Measurements from ENCODE around the gene LRP2BP. TPM values are rescaled to one million over a fixed set of nuclear protein-coding genes. Genes with fewer than 3 reads are reported as not detected.

The LRP2BP gene
- total RNA-seq, 2 experiments from 2014 or later, result 0.71 to 0.78 TPM

DNA sequence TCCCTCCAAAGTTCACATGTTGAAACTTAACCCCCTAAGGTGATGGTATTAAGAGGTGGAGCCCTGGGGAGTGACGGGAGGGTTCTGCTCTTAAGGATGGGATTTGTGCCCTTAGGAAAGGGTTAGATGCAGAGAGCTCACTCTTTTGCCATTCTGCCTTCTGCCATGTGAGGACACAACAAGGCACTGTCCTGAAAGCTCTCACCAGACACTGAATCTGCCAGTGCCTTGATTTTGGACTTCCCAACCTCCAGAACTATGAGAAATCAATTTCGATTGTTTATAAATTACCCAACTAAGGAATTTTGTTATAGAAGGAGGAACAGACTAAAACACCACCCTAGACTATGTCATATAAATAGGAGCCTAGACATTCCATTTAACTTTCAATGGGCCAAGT is 11.7 kb downstream of the LRP2BP start:
- DNase-seq, result no peak
- H3K27ac Mint-ChIP-seq, result no peak overlapping the region
- POLR2A ChIA-PET, result no interaction called here
- no peak for ATAC-seq (ENCODE audit: low read depth)
- no peaks in the 10 kb centered on the region for H3K27me3 Mint-ChIP-seq
- no peak overlapping the region for H3K4me3 Mint-ChIP-seq
- H3K9me3 Mint-ChIP-seq, result peaks cover 3% of the 10 kb centered on the region
- peaks cover 10% of the 10 kb centered on the region for H3K36me3 Mint-ChIP-seq
- H3K4me1 Mint-ChIP-seq, result peaks cover 15% of the 10 kb centered on the region

DNA sequence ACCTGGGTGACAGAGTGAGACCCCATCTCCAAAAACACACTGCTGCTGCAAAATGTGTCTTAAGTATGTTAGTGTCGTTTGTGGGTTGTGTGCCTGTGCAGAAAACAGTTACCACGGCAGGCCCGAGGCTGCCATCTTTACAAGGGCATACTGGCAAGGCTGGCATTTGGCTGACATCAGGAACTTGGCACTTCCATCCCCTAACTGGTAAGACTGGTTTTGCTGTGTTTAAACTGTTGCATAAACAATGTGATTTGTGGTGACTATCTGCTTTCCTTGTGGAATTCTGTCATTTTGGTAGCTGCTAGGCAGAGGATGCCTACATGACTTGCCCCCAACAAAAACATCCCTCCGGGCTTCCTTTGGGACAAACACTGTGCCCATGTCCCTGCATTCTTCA is 12.3 kb downstream of the LRP2BP start:
- H3K27ac Mint-ChIP-seq, result no peak overlapping the region
- POLR2A ChIA-PET, result no interaction called here
- no peak for DNase-seq
- peaks cover 10% of the 10 kb centered on the region for H3K36me3 Mint-ChIP-seq
- no peak overlapping the region for H3K4me3 Mint-ChIP-seq
- peaks cover 15% of the 10 kb centered on the region for H3K4me1 Mint-ChIP-seq
- H3K27me3 Mint-ChIP-seq, result no peaks in the 10 kb centered on the region
- peaks cover 3% of the 10 kb centered on the region for H3K9me3 Mint-ChIP-seq
- no peak for ATAC-seq (ENCODE audit: low read depth)

DNA sequence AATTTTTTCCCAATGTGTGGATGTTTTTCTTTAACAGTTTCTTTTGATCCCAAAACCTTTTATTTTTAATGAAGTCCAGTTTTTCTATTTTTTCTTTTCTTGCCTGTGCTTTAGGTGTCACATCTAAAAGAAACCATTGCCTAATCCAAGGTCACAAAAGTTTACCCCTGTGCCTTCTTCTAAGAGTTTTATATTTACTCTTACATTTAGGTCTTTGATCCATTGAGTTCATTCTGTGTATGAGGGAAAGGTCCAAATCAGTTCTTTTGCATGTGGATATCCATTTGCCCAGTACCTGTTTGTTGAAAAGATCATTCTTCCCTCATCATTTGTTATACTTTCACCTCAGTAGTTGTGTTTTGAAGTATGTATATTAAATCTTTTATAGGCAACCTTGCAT is 13.0 kb downstream of the LRP2BP start:
- peaks cover 10% of the 10 kb centered on the region for H3K36me3 Mint-ChIP-seq
- no peaks in the 10 kb centered on the region for H3K27me3 Mint-ChIP-seq
- ATAC-seq (ENCODE audit: low read depth) (no peak), DNase-seq (no peak)
- H3K27ac Mint-ChIP-seq, result no peak overlapping the region
- peaks cover 3% of the 10 kb centered on the region for H3K9me3 Mint-ChIP-seq
- no peak overlapping the region for H3K4me3 Mint-ChIP-seq
- POLR2A ChIA-PET, result no interaction called here
- H3K4me1 Mint-ChIP-seq, result peaks cover 15% of the 10 kb centered on the region

DNA sequence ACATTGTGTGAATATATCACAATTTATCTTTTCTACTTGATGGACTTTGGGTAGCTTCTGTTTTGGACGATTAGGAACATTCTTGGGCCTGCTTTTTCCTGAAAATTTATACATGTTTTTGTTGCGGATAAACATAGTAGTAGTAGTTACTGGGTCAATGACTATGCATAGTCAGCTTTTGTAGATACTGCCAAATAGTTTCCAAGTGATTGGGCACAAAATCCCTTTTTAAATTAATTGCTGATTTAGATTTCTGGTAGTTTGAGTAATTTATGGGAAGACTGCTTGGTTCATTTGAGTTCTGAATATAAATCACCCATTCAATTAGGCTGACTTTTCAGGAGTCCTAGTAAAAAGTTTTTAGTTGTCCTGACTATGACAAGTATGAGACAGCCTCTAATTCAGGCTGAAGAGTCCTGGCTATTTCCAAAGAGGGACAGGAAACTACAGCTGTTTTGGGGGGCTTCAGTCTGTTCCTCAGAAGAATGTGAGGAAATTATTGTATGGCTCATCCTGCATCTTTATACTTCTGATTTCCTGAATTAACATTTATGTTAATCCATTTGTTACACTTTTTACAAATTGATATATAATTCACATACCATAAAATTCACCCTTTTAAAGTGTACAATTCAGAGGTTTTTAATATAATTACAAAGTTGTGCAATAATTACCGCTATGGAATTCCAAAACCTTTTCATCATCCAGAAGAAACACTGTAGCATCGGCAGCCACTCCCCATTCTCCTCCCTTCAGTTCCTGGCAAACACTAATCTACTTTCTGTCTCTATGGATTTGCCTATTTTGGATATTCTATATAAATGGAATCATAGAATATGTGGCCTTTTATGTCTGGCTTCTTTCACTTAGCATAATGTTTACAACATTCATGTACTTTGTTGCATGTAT is 14.2 kb downstream of the LRP2BP start:
- Mint-ChIP-seq H3K36me3 (peaks cover 10% of the 10 kb centered on the region), H3K27ac (no peak overlapping the region), H3K27me3 (no peaks in the 10 kb centered on the region), H3K4me3 (no peak overlapping the region), H3K9me3 (peaks cover 3% of the 10 kb centered on the region), H3K4me1 (peaks cover 15% of the 10 kb centered on the region)
- POLR2A ChIA-PET, result no interaction called here
- ATAC-seq (ENCODE audit: low read depth) (no peak), DNase-seq (no peak)

DNA sequence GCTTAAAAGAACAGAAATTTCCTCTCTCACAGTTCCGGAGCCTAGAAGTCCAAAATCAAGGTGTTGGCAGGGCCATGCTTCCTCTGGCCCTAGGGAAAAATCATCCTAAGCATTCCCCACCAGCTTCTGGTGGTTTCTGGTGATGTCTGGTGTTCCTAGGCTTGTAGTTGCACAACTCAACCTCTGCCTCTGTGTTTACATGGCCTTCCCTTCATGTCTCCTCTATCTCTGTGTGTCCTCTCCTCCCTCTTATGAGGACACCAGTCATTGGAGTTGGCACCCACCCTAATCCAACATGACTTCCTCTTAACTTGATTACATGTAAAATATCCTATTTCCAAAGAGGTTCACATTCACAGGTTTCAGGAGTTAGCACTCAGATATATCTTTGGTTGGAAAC is 15.4 kb downstream of the LRP2BP start:
- Mint-ChIP-seq H3K27me3 (no peaks in the 10 kb centered on the region), H3K9me3 (peaks cover 3% of the 10 kb centered on the region), H3K4me3 (no peak overlapping the region), H3K36me3 (peaks cover 11% of the 10 kb centered on the region), H3K4me1 (peaks cover 10% of the 10 kb centered on the region), H3K27ac (no peak overlapping the region)
- DNase-seq (no peak), ATAC-seq (ENCODE audit: low read depth) (no peak)
- POLR2A ChIA-PET, result no interaction called here

DNA sequence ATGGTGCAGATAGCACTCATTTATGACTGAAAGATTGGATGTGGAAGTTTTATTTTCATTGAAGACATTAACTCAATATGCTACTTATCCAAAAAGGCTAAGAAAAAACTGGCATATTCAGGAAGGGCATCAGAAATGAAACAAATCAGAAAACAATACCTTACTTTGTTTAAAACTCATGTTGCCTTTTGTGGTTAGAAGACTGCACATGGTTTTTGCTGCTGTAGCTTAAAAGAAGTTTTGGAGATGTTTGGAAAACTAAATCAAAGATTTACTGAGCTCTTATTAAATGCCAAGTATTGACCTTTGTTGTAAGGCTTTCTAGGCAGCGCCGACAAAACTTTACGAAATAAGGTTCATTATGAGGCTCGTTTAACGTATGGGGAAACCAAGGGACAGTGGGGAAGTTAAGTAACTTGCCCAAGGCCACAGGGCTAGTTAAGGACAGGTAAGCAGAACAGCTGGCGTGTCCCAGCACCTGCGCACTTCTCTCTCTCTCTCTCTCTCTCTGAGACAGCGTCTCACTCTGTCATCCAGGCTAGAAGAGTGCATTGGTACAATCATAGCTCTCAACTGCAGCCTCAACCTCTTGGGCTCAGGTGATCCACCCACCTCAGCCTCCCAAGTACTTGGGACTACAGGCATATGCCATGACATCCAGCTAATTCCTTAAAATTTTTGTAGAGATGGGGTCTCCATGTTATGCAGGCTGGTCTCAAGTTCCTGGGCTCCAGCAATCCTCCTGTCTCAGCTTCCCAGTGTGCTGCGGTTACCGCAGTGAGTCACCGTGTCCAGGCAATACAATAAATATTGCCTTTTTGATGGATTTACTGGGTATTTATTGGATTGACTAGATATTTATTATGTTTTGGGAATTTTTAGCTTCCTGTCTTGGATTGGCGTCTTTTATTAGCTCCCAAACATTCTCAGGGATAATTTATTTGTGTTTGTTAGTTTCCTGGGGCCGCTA is 16.1 kb downstream of the LRP2BP start:
- H3K4me3 Mint-ChIP-seq, result no peak overlapping the region
- DNase-seq (no peak), ATAC-seq (ENCODE audit: low read depth) (no peak)
- H3K27ac Mint-ChIP-seq, result no peak overlapping the region
- peaks cover 3% of the 10 kb centered on the region for H3K9me3 Mint-ChIP-seq
- peaks cover 3% of the 10 kb centered on the region for H3K4me1 Mint-ChIP-seq
- H3K27me3 Mint-ChIP-seq, result no peaks in the 10 kb centered on the region
- H3K36me3 Mint-ChIP-seq, result peaks cover 11% of the 10 kb centered on the region
- POLR2A ChIA-PET, result no interaction called here

DNA sequence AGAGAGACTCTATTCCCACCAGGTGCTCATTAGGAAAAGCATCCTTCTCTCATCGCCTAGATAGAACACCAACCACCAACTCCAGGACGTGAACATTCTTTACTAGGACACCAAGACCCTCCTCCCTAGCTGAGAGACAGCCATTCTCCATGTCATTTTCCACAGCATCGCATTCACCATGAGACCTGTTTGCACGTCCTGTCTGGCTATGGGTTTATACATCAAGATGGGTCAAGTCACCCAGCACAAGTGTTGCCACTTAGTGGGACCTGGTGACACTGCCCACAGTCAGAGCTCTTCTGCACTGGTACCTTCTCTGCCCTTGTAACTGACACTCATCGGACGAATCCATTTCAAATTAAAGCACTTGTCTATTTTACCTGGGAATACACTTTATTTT is 17.5 kb downstream of the LRP2BP start:
- DNase-seq (no peak), ATAC-seq (ENCODE audit: low read depth) (no peak)
- Mint-ChIP-seq H3K9me3 (peaks cover 3% of the 10 kb centered on the region), H3K4me1 (no peaks in the 10 kb centered on the region), H3K4me3 (no peak overlapping the region), H3K27me3 (no peaks in the 10 kb centered on the region), H3K27ac (no peak overlapping the region), H3K36me3 (peaks cover 3% of the 10 kb centered on the region)
- POLR2A ChIA-PET, result no interaction called here

DNA sequence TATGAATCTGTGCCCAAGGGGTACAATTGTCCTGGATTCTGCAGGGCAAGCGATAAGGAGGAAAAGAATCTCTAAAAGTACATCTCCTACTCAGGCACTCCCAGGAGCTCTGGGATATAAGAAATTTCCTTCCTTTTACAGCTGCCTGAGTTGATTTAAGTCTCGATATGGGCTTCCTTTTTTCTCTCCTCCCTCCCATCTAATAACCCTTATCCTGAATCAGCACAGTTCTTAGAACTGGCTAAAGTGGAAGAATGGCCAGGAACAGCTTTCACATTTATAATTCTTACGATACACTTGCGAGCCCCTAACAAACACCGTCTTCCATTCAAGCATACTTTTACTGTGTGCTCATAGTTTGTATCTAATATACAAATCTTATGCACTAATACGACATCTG is 21.2 kb downstream of the LRP2BP start:
- POLR2A ChIA-PET, result no interaction called here

DNA sequence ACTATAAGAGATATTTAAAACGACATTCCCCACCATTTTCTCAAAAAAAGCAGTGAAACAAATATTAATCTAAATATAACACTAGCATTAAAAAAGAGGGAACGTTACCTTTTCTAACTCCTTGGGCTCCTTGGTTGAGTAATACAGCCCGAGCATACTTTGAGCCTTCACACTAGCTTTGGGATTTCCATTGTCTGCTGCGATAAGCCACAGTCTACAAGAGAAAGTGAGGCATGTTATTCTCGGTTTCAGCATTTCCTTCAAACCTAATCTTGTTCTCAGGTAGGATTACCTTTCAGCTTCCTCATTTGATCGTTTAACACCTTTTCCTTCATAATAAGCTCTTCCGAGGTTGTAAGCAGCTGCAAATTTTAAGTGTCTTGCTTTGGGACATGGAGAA is 21.7 kb downstream of the LRP2BP start:
- no peak overlapping the region for H3K27ac Mint-ChIP-seq

More for the DNA sequence above, 21.2 kb downstream of the LRP2BP start:
- H3K9me3 Mint-ChIP-seq, result no peaks in the 10 kb centered on the region
- H3K27me3 Mint-ChIP-seq, result no peaks in the 10 kb centered on the region
- no peak overlapping the region for H3K4me3 Mint-ChIP-seq
- H3K36me3 Mint-ChIP-seq, result peaks cover 3% of the 10 kb centered on the region
- no peaks in the 10 kb centered on the region for H3K4me1 Mint-ChIP-seq
- ATAC-seq (ENCODE audit: low read depth) (no peak), DNase-seq (no peak)
- H3K27ac Mint-ChIP-seq, result no peak overlapping the region

DNA sequence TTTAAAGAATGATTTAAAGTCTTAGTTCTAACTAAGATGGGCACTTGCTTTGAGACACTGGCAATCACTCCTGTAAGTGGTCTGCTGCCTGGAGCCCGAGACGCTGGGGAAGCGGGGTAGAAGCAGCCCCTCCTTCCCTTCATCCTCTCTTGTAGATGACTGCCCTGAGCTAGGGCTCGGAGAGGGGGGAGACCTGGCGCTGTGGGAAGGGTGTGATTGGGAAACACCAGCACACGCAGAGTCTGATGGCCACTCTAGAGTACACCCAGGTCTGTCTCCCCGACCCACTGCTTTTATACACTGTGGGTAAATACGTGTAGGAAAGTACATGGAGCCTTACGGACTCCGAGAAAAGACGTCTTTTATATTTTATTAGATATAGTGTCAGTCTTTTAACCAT is 24.0 kb downstream of the LRP2BP start:
- no peak for ATAC-seq (ENCODE audit: low read depth)
- Mint-ChIP-seq H3K4me3 (no peak overlapping the region), H3K27me3 (no peaks in the 10 kb centered on the region), H3K36me3 (peaks cover 3% of the 10 kb centered on the region), H3K4me1 (no peaks in the 10 kb centered on the region), H3K9me3 (no peaks in the 10 kb centered on the region), H3K27ac (no peak overlapping the region)
- POLR2A ChIA-PET, result no interaction called here
- DNase-seq, result no peak

More for the DNA sequence above, 21.7 kb downstream of the LRP2BP start:
- ATAC-seq (ENCODE audit: low read depth) (no peak), DNase-seq (no peak)
- H3K9me3 Mint-ChIP-seq, result no peaks in the 10 kb centered on the region
- no peaks in the 10 kb centered on the region for H3K27me3 Mint-ChIP-seq
- peaks cover 3% of the 10 kb centered on the region for H3K36me3 Mint-ChIP-seq
- POLR2A ChIA-PET, result no interaction called here
- no peaks in the 10 kb centered on the region for H3K4me1 Mint-ChIP-seq
- H3K4me3 Mint-ChIP-seq, result no peak overlapping the region

DNA sequence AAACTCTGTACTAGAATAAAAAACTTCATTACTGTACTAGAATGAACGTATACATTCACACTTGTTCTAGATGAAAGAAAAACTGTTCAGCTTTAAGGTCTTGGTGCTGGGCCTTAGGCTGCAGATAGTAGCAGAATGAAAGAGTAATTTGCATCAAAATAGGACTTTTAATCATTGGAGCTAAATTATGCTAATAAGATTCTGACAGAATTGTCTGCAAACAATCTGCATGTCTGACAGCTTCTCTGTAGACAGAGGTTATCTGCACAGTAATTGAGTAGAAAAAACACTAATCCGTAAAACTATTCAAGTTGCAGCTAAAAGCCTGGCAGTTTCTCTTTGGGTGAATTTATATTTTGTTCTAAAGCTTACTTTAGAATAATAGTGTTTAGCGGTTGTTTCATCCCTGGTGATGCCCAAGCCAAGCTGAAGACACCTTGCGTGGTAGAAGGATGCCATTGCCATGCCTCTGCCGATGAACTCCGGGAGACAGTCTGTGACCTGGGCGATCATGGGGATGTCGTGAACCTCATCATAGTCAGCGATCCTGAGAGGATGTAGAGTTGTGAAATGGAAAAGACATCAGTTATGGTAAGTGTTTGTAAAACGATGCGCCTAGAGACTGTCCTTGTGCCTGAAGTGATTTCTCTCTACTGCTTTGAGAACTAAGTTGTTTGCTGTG is 25.3 kb downstream of the LRP2BP start:
- no peak overlapping the region for H3K4me3 Mint-ChIP-seq
- no peaks in the 10 kb centered on the region for H3K4me1 Mint-ChIP-seq
- H3K27ac Mint-ChIP-seq, result no peak overlapping the region
- H3K36me3 Mint-ChIP-seq, result peaks cover 2% of the 10 kb centered on the region
- POLR2A ChIA-PET, result interaction anchor here (0.5 kb wide), 1 partner anchor 9 kb away, joined by 3 read pairs; no protein-coding TSS in a partner anchor
- ATAC-seq (ENCODE audit: low read depth), result no peak
- DNase-seq, result no peak
- no peaks in the 10 kb centered on the region for H3K27me3 Mint-ChIP-seq
- no peaks in the 10 kb centered on the region for H3K9me3 Mint-ChIP-seq

DNA sequence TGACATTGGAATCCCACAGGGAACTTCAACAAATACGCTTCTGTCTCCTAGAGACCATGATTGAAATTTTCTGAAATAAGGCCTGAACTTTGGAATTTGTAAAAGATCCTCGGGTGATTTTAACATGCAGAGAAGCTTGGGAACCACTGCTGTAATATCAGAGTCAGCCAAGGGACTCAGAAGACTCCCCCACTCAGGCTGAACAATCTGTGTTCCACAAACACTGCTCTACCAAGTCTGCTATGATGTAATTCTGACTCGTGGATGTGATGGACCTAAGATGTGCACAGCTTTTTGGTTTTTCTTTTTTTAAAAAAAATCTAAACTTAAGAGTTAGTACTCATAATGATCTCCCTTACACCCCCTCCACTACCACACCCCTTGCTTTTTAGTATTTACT is 26.0 kb downstream of the LRP2BP start:
- Mint-ChIP-seq H3K36me3 (peaks cover 2% of the 10 kb centered on the region), H3K27ac (no peak overlapping the region), H3K27me3 (no peaks in the 10 kb centered on the region), H3K9me3 (no peaks in the 10 kb centered on the region), H3K4me1 (no peaks in the 10 kb centered on the region), H3K4me3 (no peak overlapping the region)
- POLR2A ChIA-PET, result no interaction called here
- ATAC-seq (ENCODE audit: low read depth) (no peak), DNase-seq (no peak)

DNA sequence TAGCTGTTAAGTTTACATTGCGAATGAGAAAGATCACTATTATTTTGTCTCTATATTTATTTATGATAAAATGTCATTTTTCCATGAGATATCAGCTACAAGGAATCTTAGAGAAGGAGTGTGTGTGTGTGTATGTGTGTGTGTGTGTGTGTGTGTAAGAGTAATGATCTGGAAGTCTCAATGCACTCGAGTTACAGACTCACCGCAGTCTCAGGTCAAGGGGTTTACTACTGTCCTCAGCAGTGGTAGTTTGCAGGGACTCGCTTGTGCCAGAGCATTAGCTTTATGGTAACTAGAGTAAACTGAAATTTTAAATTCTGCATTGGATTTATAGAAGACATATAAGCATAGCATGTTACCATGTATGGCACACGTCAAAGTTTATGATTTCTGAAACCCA is 30.8 kb downstream of the LRP2BP start:
- no peak for ATAC-seq (ENCODE audit: low read depth)
- no peak overlapping the region for H3K27ac Mint-ChIP-seq
- no peaks in the 10 kb centered on the region for H3K9me3 Mint-ChIP-seq
- no peak for DNase-seq
- POLR2A ChIA-PET, result no interaction called here
- no peaks in the 10 kb centered on the region for H3K27me3 Mint-ChIP-seq
- H3K4me3 Mint-ChIP-seq, result no peak overlapping the region
- no peaks in the 10 kb centered on the region for H3K4me1 Mint-ChIP-seq
- no peaks in the 10 kb centered on the region for H3K36me3 Mint-ChIP-seq

Measured in activated naive CD8-positive, alpha-beta T cell treated with anti-CD3 and anti-CD28 coated beads, Interleukin-2, amount 10 ng/mL, durations not matched to agents 7 days and 5 days (primary cell).